HFFc6 (cell line): Measurements from ENCODE around the gene NRXN2. TPM values are rescaled to one million over a fixed set of nuclear protein-coding genes. Genes with fewer than 3 reads are reported as not detected.
"Not testable (repeated sequence)": the region's sequence is repeated elsewhere in the genome, so short reads cannot be mapped to it uniquely, and the experiment has no call there.

Experiments
- DNase-seq: peaks from one replicate; pipeline ENCODE4 v3.0.0-alpha.2; 2018
- H3K27ac Mint-ChIP-seq: 2 replicates; pipeline ENCODE4 v1.8.0; 2020; ENCODE audit warnings: mild to moderate bottlenecking, mixed read lengths
- H3K27me3 Mint-ChIP-seq: 2 replicates; pipeline ENCODE4 v1.8.0; 2021; ENCODE audit warnings: mild to moderate bottlenecking, moderate library complexity, mixed read lengths; ENCODE audit not compliant: insufficient read depth
- H3K36me3 Mint-ChIP-seq: 2 replicates; pipeline ENCODE4 v1.8.0; 2021; ENCODE audit warnings: low read depth, mixed read lengths
- H3K4me1 Mint-ChIP-seq: 2 replicates; pipeline ENCODE4 v1.8.0; 2020; ENCODE audit warnings: low read depth, mixed read lengths
- H3K4me3 Mint-ChIP-seq: 2 replicates; pipeline ENCODE4 v1.8.0; 2020; ENCODE audit warnings: mild to moderate bottlenecking, moderate library complexity, mixed read lengths
- H3K9me3 Mint-ChIP-seq: 2 replicates; pipeline ENCODE4 v1.8.0; 2020; ENCODE audit warnings: mild to moderate bottlenecking, mixed read lengths
- CTCF ChIP-seq: fragments of 200-600 bp; sonication (generic); IDR thresholded peaks from 2 replicates; pipeline ENCODE4 v1.5.0; 2021; ENCODE audit warnings: antibody characterized with exemption, mild to moderate bottlenecking
- total RNA-seq, 6 experiments: library from RNA; stranded (reverse); fragmentation: NEBNext Ultra II Directional; extraction: Animal tissue kit (Norgen Biotek cat#: 25700); gene quantifications; 2 replicates in 1 of 6; 3 replicates in 5 of 6; pipeline ENCODE4 v1.2.3, GENCODE V29; 2021

NRXN2 gene
- total RNA-seq, 6 experiments from 2014 or later: 0.14 to 0.51 (median 0.31) TPM; not detected in 1

GRCh38 chr11:64598106-64598796, 124.7 kb downstream of the NRXN2 start:
- H3K9me3 Mint-ChIP-seq: no peaks in the 10 kb centered on the region; the same call in 1 of the 2 replicates
- TF ChIP-seq CTCF: no peak
- peaks cover 10% of the 10 kb centered on the region for H3K27me3 Mint-ChIP-seq
- no peak overlapping the region for H3K27ac Mint-ChIP-seq
- H3K4me1 Mint-ChIP-seq: no peaks in the 10 kb centered on the region
- DNase-seq: no peak
- H3K36me3 Mint-ChIP-seq: no peaks in the 10 kb centered on the region
- no peak overlapping the region for H3K4me3 Mint-ChIP-seq

- peaks cover 15% of the 10 kb centered on the region for H3K27me3 Mint-ChIP-seq
- no peak overlapping the region for H3K4me3 Mint-ChIP-seq
- H3K36me3 Mint-ChIP-seq: no peaks in the 10 kb centered on the region
- no peaks in the 10 kb centered on the region for H3K4me1 Mint-ChIP-seq
- DNase-seq: no peak
- no peak overlapping the region for H3K27ac Mint-ChIP-seq
- no peak for TF ChIP-seq CTCF
- H3K9me3 Mint-ChIP-seq: no peaks in the 10 kb centered on the region; the same call in 1 of the 2 replicates
Observed at GRCh38 chr11:64597671-64598101, 125.3 kb downstream of the NRXN2 start.

GRCh38 chr11:64595922-64596321, 127.1 kb downstream of the NRXN2 start:
- DNase-seq, H3K36me3 Mint-ChIP-seq, H3K4me3 Mint-ChIP-seq, H3K9me3 Mint-ChIP-seq, H3K27ac Mint-ChIP-seq, H3K4me1 Mint-ChIP-seq: not testable (repeated sequence)
- H3K27me3 Mint-ChIP-seq: peaks cover 13% of the 10 kb centered on the region

GRCh38 chr11:64594159-64594939, 128.6 kb downstream of the NRXN2 start:
- TF ChIP-seq CTCF: no peak
- DNase-seq: no peak
- Mint-ChIP-seq H3K4me3 (no peak overlapping the region), H3K36me3 (no peaks in the 10 kb centered on the region; the same call in 1 of the 2 replicates), H3K4me1 (no peaks in the 10 kb centered on the region), H3K9me3 (no peaks in the 10 kb centered on the region; the same call in 1 of the 2 replicates), H3K27ac (no peak overlapping the region), H3K27me3 (peaks cover 10% of the 10 kb centered on the region)

- H3K36me3 Mint-ChIP-seq: no peaks in the 10 kb centered on the region; the same call in none of the 2 replicates
- no peak for TF ChIP-seq CTCF
- H3K27me3 Mint-ChIP-seq: peaks cover 10% of the 10 kb centered on the region
- peaks cover 4% of the 10 kb centered on the region for H3K9me3 Mint-ChIP-seq
- no peaks in the 10 kb centered on the region for H3K4me1 Mint-ChIP-seq
- DNase-seq: no peak
- H3K4me3 Mint-ChIP-seq: no peak overlapping the region
- no peak overlapping the region for H3K27ac Mint-ChIP-seq
Observed at GRCh38 chr11:64593156-64594105, 129.6 kb downstream of the NRXN2 start.
